GM12878 (cell line): Measurements from ENCODE around the gene TRAF3. TPM values are rescaled to one million over a fixed set of nuclear protein-coding genes. Genes with fewer than 3 reads are reported as not detected.

Source experiments
- ATAC-seq: fragments of 200-7000 bp; cut with Tn5 transposase; 3 replicates; pipeline ENCODE4 v1.9.1; 2020; ENCODE audit warnings: mild to moderate bottlenecking, moderate library complexity
- BruUV-seq: library from RNA; stranded (reverse); fragments of 400-500 nt; replicated peaks from 2 replicates; lab custom pipeline; 2021; lab: Mats Ljungman, UMichigan
- CTCF ChIA-PET: fragments of 300-600 bp; sonication (Branson Sonifier 250); formaldehyde crosslinking; extraction: SDS; loops from one replicate; lab custom pipeline; 2021; ENCODE audit warnings: inconsistent platforms; lab: Yijun Ruan, JAX
- POLR2A ChIA-PET: fragments of 350-600 bp; formaldehyde crosslinking; extraction: SDS; loops from one replicate; lab custom pipeline; 2021; ENCODE audit warnings: inconsistent platforms; lab: Charles Lee
- RAD21 ChIA-PET: fragments of 300-600 bp; sonication (Branson Sonifier 250); formaldehyde crosslinking; loops from one replicate; lab custom pipeline; 2023; ENCODE audit warnings: antibody characterized with exemption; ENCODE audit not compliant: unreplicated experiment; lab: Charles Lee
- SMC1A ChIA-PET: fragments of 300-600 bp; sonication (Branson Sonifier 250); formaldehyde crosslinking; loops from one replicate; lab custom pipeline; 2023; ENCODE audit not compliant: unreplicated experiment, uncharacterized antibody; lab: Charles Lee
- DNase-seq: peaks from one replicate; pipeline ENCODE4 v3.0.0-alpha.2; 2011; ENCODE audit warnings: low read depth, low spot score
- FAIRE-seq: peaks from 3 replicates; lab custom pipeline; 2011; peaks lifted over from hg19 to GRCh38; lab: Jason Lieb, UNC
- H2AFZ ChIP-seq: 2 replicates; pipeline ENCODE4 v1.6.0; 2011; ENCODE audit warnings: low read depth, low read length, control low read depth; ENCODE audit not compliant: control insufficient read depth
- H3K27ac ChIP-seq: 2 replicates; pipeline ENCODE4 v1.5.1; 2011; ENCODE audit warnings: control low read depth; ENCODE audit not compliant: control insufficient read depth, insufficient read depth
- H3K27me3 ChIP-seq, 2 experiments: replicated peaks in 1 of 2; 2 replicates each; pipeline versions ENCODE4 v1.6.0 to v1.6.1; 2011; ENCODE audit warnings: low read length in 1 of 2; ENCODE audit not compliant: control insufficient read depth in 2 of 2, insufficient read depth in 2 of 2
- H3K36me3 ChIP-seq, 2 experiments: 2 replicates each; pipeline ENCODE4 v1.5.1; 2011; ENCODE audit warnings: low read length in 1 of 2; ENCODE audit not compliant: control insufficient read depth in 2 of 2, insufficient read depth in 2 of 2
- H3K4me1 ChIP-seq: 2 replicates; pipeline ENCODE4 v1.6.1; 2011; ENCODE audit warnings: mild to moderate bottlenecking, low read length, moderate library complexity, mixed read lengths; ENCODE audit not compliant: control insufficient read depth, insufficient read depth
- H3K4me2 ChIP-seq: 2 replicates; pipeline ENCODE4 v1.6.0; 2011; ENCODE audit warnings: control low read depth; ENCODE audit not compliant: control insufficient read depth, insufficient read depth
- H3K4me3 ChIP-seq: fragments of 200-600 bp; sonication (generic); 2 replicates; pipeline ENCODE4 v1.5.1; 2016
- H3K79me2 ChIP-seq: 2 replicates; pipeline ENCODE4 v1.6.0; 2011; ENCODE audit warnings: low read length; ENCODE audit not compliant: control insufficient read depth, insufficient read depth
- H3K9ac ChIP-seq: 2 replicates; pipeline ENCODE4 v1.8.0; 2011; ENCODE audit warnings: low read length, control low read depth, mixed read lengths; ENCODE audit not compliant: control insufficient read depth, insufficient read depth
- H3K9me3 ChIP-seq: replicated peaks from 3 replicates; pipeline ENCODE4 v1.5.1; 2011; ENCODE audit warnings: mild to moderate bottlenecking, low read length; ENCODE audit not compliant: control insufficient read depth, insufficient read depth
- H4K20me1 ChIP-seq: 2 replicates; pipeline ENCODE4 v1.6.0; 2011; ENCODE audit not compliant: control insufficient read depth, insufficient read depth
- CHD1 ChIP-seq: IDR thresholded peaks from 2 replicates; pipeline ENCODE4 v1.6.1; 2012; ENCODE audit warnings: low read depth, low read length, improper control_type of control experiment
- FOS ChIP-seq: IDR thresholded peaks from 3 replicates; pipeline ENCODE4 v1.6.1; 2011; ENCODE audit warnings: borderline replicate concordance; ENCODE audit not compliant: insufficient read length; ENCODE audit errors: extremely low read depth
- GABPA ChIP-seq: IDR thresholded peaks from 2 replicates; pipeline ENCODE4 v1.6.1; 2014; ENCODE audit warnings: antibody characterized with exemption, low read depth, mild to moderate bottlenecking, inconsistent platforms
- POLR2A ChIP-seq: IDR thresholded peaks from 2 replicates; pipeline ENCODE4 v1.6.1; 2011; ENCODE audit warnings: low read depth, mild to moderate bottlenecking, low read length
- POLR2AphosphoS5 ChIP-seq: IDR thresholded peaks from 2 replicates; pipeline ENCODE4 v1.6.1; 2011; ENCODE audit warnings: mild to moderate bottlenecking, low read length, inconsistent platforms
- POU2F2 ChIP-seq: IDR thresholded peaks from 3 replicates; pipeline ENCODE4 v1.6.1; 2011; ENCODE audit warnings: low read depth, mild to moderate bottlenecking, low read length, borderline replicate concordance
- ZNF207 ChIP-seq: fragments of 450-650 bp; IDR thresholded peaks from 2 replicates; pipeline ENCODE4 v1.6.1; 2014; ENCODE audit warnings: antibody characterized with exemption, mild to moderate bottlenecking, borderline replicate concordance
- WGBS: methylation state at CpG from one replicate; pipeline ENCODE4 v1.1.6; 2016; ENCODE audit warnings: low lambda C conversion rate; ENCODE audit not compliant: insufficient replicate concordance, insufficient coverage; ENCODE audit errors: missing lambda C conversion rate; 5-methylcytosine and 5-hydroxymethylcytosine counted together
- in situ Hi-C: fragments of 300-500 bp; cut with MboI; formaldehyde crosslinking; loops from 9 replicates; pipeline ENCODE4 v1.14.3; 2018; ENCODE audit warnings: mixed read lengths
- intact Hi-C: fragments of 100-400 bp; cut with micrococcal nuclease; formaldehyde crosslinking; loops from one replicate; pipeline ENCODE4 v1.14.2; 2022; ENCODE audit not compliant: unreplicated experiment
- polyA plus RNA-seq, 11 experiments: library from polyadenylated mRNA; depleted of rRNA in 4 of 11; unstranded in 6 of 11; stranded (reverse) in 5 of 11; fragments of >200 nt; fragmentation: Nextera tagmentation in 4 of 11; fragmentation: Illumina TruSeq in 1 of 11; extraction: Ambion mirVana in 4 of 11; extraction: Trizol in 1 of 11; gene quantifications; 1 replicate in 1 of 11; 2 replicates in 10 of 11; pipeline versions ENCODE4 v1.2.1 to v1.2.3, GENCODE V29; 2011 to 2016; ENCODE audit warnings: inconsistent platforms in 2 of 11, missing spikeins in 2 of 11, low read depth in 1 of 11
- total RNA-seq, 4 experiments: library from RNA; depleted of rRNA in 3 of 4; stranded (reverse); fragments of >200 nt in 3 of 4; fragmentation: Illumina TruSeq in 1 of 4; extraction: Trizol in 1 of 4; gene quantifications; 2 replicates each; pipeline versions ENCODE4 v1.2.1 to v1.2.3, GENCODE V29; 2013 to 2021

The TRAF3 gene
- total and polyA plus RNA-seq, 10 of the 15 experiments (the other 5 are each of a cell fraction or from before 2014, with no cell fraction given): 3.0 to 70.1 (median 36.5) TPM

- Histone ChIP-seq H3K79me2 (no peaks in the 10 kb centered on the region), H3K4me3 (no peak overlapping the region), H3K9me3 (no peaks in the 10 kb centered on the region), H3K36me3 (peaks cover 18 to 21% of the 10 kb centered on the region in 2 experiments), H3K9ac (no peak overlapping the region), H3K27me3 (no peaks in the 10 kb centered on the region), H3K4me2 (no peak overlapping the region), H4K20me1 (no peaks in the 10 kb centered on the region), H3K4me1 (peaks cover 7% of the 10 kb centered on the region; the same call in 1 of the 2 replicates), H3K27ac (no peak overlapping the region), H2AFZ (no peak overlapping the region)
- CTCF ChIA-PET: interaction anchor here (1.9 kb wide), 1 partner anchor 215 kb away, joined by 6 read pairs; no protein-coding TSS in a partner anchor
- 76% methylated on average over 10 of the region's 10 CpGs for WGBS
- TF ChIP-seq CHD1 (no peak), POU2F2 (no peak), ZNF207 (no peak)
- ATAC-seq: no peak
- no peak for FAIRE-seq
- intact Hi-C loops: loop anchor here (10.0 kb wide), 2 partner anchors 315 to 385 kb away; partner anchors contain the start of gene RCOR1
- in situ Hi-C loops: loop anchor here (5.0 kb wide), 1 partner anchor 213 kb away; no protein-coding TSS in a partner anchor
- BruUV-seq: no TSS peak
- RAD21 ChIA-PET: interaction anchor here (0.6 kb wide), 1 partner anchor 47 kb away, joined by 3 read pairs; no protein-coding TSS in a partner anchor
- DNase-seq: no peak
- SMC1A ChIA-PET: no interaction called here
- POLR2A ChIA-PET: no interaction called here
These were observed 132.7 kb downstream of the TRAF3 start for GRCh38 chr14:102909911-102910310.

GRCh38 chr14:102910442-102910841, 133.2 kb downstream of the TRAF3 start:
- Histone ChIP-seq H3K4me3 (no peak overlapping the region), H3K79me2 (no peaks in the 10 kb centered on the region), H3K27ac (no peak overlapping the region), H4K20me1 (no peaks in the 10 kb centered on the region), H3K4me1 (peaks cover 7% of the 10 kb centered on the region; the same call in 1 of the 2 replicates), H3K9ac (no peak overlapping the region), H3K27me3 (no peaks in the 10 kb centered on the region), H2AFZ (no peak overlapping the region), H3K36me3 (peaks cover 13 to 16% of the 10 kb centered on the region in 2 experiments), H3K9me3 (no peaks in the 10 kb centered on the region), H3K4me2 (no peak overlapping the region)
- ChIA-PET SMC1A (no interaction called here), POLR2A (no interaction called here), CTCF (interaction anchor here (1.9 kb wide), 1 partner anchor 216 kb away, joined by 6 read pairs; no protein-coding TSS in a partner anchor), RAD21 (interaction anchor here (0.6 kb wide), 1 partner anchor 48 kb away, joined by 3 read pairs; no protein-coding TSS in a partner anchor)
- TF ChIP-seq POLR2AphosphoS5: 0 out of 2 replicates have a peak, but pooled peaks have one; percentile 46
- TF ChIP-seq POLR2A: peak; percentile 66
- TF ChIP-seq GABPA: no peak
- TF ChIP-seq FOS: no peak
- no peak for ATAC-seq
- no TSS peak for BruUV-seq
- FAIRE-seq: no peak
- intact Hi-C loops: loop anchor here (10.0 kb wide), 2 partner anchors 316 to 386 kb away; partner anchors contain the start of gene RCOR1
- in situ Hi-C loops: loop anchor here (5.0 kb wide), 1 partner anchor 213 kb away; no protein-coding TSS in a partner anchor
- 97% methylated on average over 21 of the region's 21 CpGs for WGBS
- no peak for DNase-seq
